HCT116 (cell line): ENCODE data around the gene DHDDS. TPM values are rescaled to one million over a fixed set of nuclear protein-coding genes. Genes with fewer than 3 reads are reported as not detected.

Experiments
- ATAC-seq: fragments of 200-7000 bp; cut with Tn5 transposase; 2 replicates; pipeline ENCODE4 v1.9.1; 2020; ENCODE audit warnings: mild to moderate bottlenecking, moderate library complexity
- BruUV-seq: library from RNA; stranded (reverse); fragments of 400-500 nt; replicated peaks from 2 replicates; lab custom pipeline; 2021; lab: Mats Ljungman, UMichigan
- CTCF ChIA-PET: fragments of 300-600 bp; sonication (Branson Sonifier 250); formaldehyde crosslinking; loops from one replicate; lab custom pipeline; 2021; ENCODE audit warnings: antibody characterized with exemption; lab: Charles Lee
- POLR2A ChIA-PET: fragments of 300-600, 350-600 bp; sonication (Branson Sonifier 250); formaldehyde crosslinking; loops from one replicate; lab custom pipeline; 2021; ENCODE audit warnings: antibody characterized with exemption; lab: Charles Lee
- RAD21 ChIA-PET, 2 experiments: fragments of 300-600 bp; sonication (Branson Sonifier 250); formaldehyde crosslinking; loops; one replicate each; lab custom pipeline; 2023; ENCODE audit warnings: low total read pairs in 2 of 2; ENCODE audit not compliant: uncharacterized antibody in 2 of 2, unreplicated experiment in 2 of 2, low non-redundant PET in 1 of 2; lab: Charles Lee
- DNase-seq: peaks from one replicate; pipeline ENCODE4 v3.0.0-alpha.2; 2010; ENCODE audit warnings: low read depth, low spot score
- H2AFZ ChIP-seq: fragments of 200-600 bp; shearing (Covaris generic), sonication (generic); 2 replicates; pipeline ENCODE4 v1.6.1; 2017; ENCODE audit warnings: low read depth, mixed run types, mixed read lengths, antibody characterized with exemption, low read length; ENCODE audit not compliant: poor library complexity, severe bottlenecking
- H3K27ac ChIP-seq: 2 replicates; pipeline ENCODE4 v1.5.1; 2012; ENCODE audit warnings: low read depth, low read length
- H3K27me3 ChIP-seq: fragments of 200-600 bp; sonication (generic); 2 replicates; pipeline ENCODE4 v1.6.1; 2016; ENCODE audit warnings: mixed run types, low read length, mixed read lengths; ENCODE audit not compliant: insufficient read depth
- H3K36me3 ChIP-seq, 2 experiments: fragments of 200-500 bp in 1 of 2; fragments of 200-600 bp in 1 of 2; sonication (Bioruptor generic) in 1 of 2; sonication (generic) in 1 of 2; 2 replicates each; pipeline versions ENCODE4 v1.5.1 to v1.6.1; 2014 to 2016; ENCODE audit warnings: low read length in 2 of 2, inconsistent platforms in 1 of 2, mixed read lengths in 1 of 2, mixed run types in 1 of 2; ENCODE audit not compliant: insufficient read depth in 2 of 2, control insufficient read depth in 1 of 2
- H3K4me1 ChIP-seq, 2 experiments: fragments of 200-600 bp in 1 of 2; sonication (generic) in 1 of 2; 2 replicates each; pipeline versions ENCODE4 v1.5.1 to v1.6.1; 2012 to 2017; ENCODE audit warnings: low read length in 2 of 2, inconsistent platforms in 1 of 2, mild to moderate bottlenecking in 1 of 2, mixed read lengths in 1 of 2, mixed run types in 1 of 2, moderate library complexity in 1 of 2; ENCODE audit not compliant: insufficient read depth in 2 of 2, control insufficient read depth in 1 of 2
- H3K4me2 ChIP-seq: fragments of 200-600 bp; sonication (generic); 2 replicates; pipeline ENCODE4 v1.6.1; 2017; ENCODE audit warnings: mixed run types, low read length, mixed read lengths
- H3K4me3 ChIP-seq, 2 experiments: fragments of 200-600 bp in 1 of 2; sonication (generic) in 1 of 2; replicated peaks in 1 of 2; 2 replicates each; pipeline ENCODE4 v1.5.1; 2011 to 2016; ENCODE audit warnings: low read length in 2 of 2, control low read depth in 1 of 2, low read depth in 1 of 2, mild to moderate bottlenecking in 1 of 2, mixed read lengths in 1 of 2, mixed run types in 1 of 2
- H3K79me2 ChIP-seq: fragments of 200-600 bp; sonication (generic); 2 replicates; pipeline ENCODE4 v1.6.1; 2017; ENCODE audit warnings: mild to moderate bottlenecking, mixed run types, low read length, moderate library complexity, mixed read lengths; ENCODE audit not compliant: insufficient read depth
- H3K9ac ChIP-seq: fragments of 200-600 bp; sonication (generic); 2 replicates; pipeline ENCODE4 v1.6.1; 2016; ENCODE audit warnings: low read length, mixed read lengths
- H3K9me2 ChIP-seq: fragments of 200-600 bp; sonication (generic), shearing (Covaris generic); 2 replicates; pipeline ENCODE4 v1.6.1; 2017; ENCODE audit warnings: mixed run types, mild to moderate bottlenecking, moderate library complexity; ENCODE audit not compliant: insufficient read depth
- H3K9me3 ChIP-seq, 2 experiments: fragments of 200-500 bp in 1 of 2; fragments of 200-600 bp in 1 of 2; sonication (Bioruptor generic) in 1 of 2; sonication (generic) in 1 of 2; 2 replicates each; pipeline ENCODE4 v1.6.1; 2014 to 2017; ENCODE audit warnings: low read length in 2 of 2, mixed read lengths in 2 of 2, inconsistent platforms in 1 of 2, low read depth in 1 of 2, mild to moderate bottlenecking in 1 of 2, mixed run types in 1 of 2, moderate library complexity in 1 of 2; ENCODE audit not compliant: control insufficient read depth in 1 of 2, insufficient read depth in 1 of 2
- H4K20me1 ChIP-seq: fragments of 200-600 bp; sonication (generic), shearing (Covaris generic); 2 replicates; pipeline ENCODE4 v1.6.1; 2017; ENCODE audit warnings: mixed run types, mild to moderate bottlenecking, moderate library complexity; ENCODE audit not compliant: insufficient read depth
- CEBPB ChIP-seq: IDR thresholded peaks from 2 replicates; pipeline ENCODE4 v1.6.1; 2012; ENCODE audit warnings: low read depth
- ELF1 ChIP-seq: IDR thresholded peaks from 2 replicates; pipeline ENCODE4 v1.6.1; 2012; ENCODE audit warnings: low read depth, borderline replicate concordance
- EZH2 ChIP-seq: fragments of 200-600 bp; sonication (generic); IDR thresholded peaks from 2 replicates; pipeline ENCODE4 v1.6.1; 2017; ENCODE audit warnings: antibody characterized with exemption, mixed run types
- EZH2phosphoT487 ChIP-seq: fragments of 200-600 bp; IDR thresholded peaks from 2 replicates; pipeline ENCODE4 v1.6.1; 2018; ENCODE audit warnings: antibody characterized with exemption, borderline replicate concordance
- JUND ChIP-seq: IDR thresholded peaks from 2 replicates; pipeline ENCODE4 v1.6.1; 2012
- POLR2A ChIP-seq: IDR thresholded peaks from 2 replicates; pipeline ENCODE4 v1.7.0; 2011; ENCODE audit warnings: borderline replicate concordance; ENCODE audit not compliant: insufficient read depth, insufficient read length; ENCODE audit errors: extremely low read depth
- POLR2AphosphoS5 ChIP-seq: IDR thresholded peaks from 2 replicates; pipeline ENCODE4 v1.6.1; 2011; ENCODE audit warnings: mild to moderate bottlenecking, low read depth, low read length, moderate library complexity
- SIN3A ChIP-seq: IDR thresholded peaks from 2 replicates; pipeline ENCODE4 v1.6.1; 2012; ENCODE audit warnings: low read depth
- SP1 ChIP-seq: IDR thresholded peaks from 2 replicates; pipeline ENCODE4 v1.6.1; 2012; ENCODE audit warnings: low read depth
- TCF7L2 ChIP-seq: IDR thresholded peaks from 2 replicates; pipeline ENCODE4 v1.7.0; 2011; ENCODE audit warnings: borderline replicate concordance, inconsistent platforms; ENCODE audit not compliant: insufficient read depth, insufficient read length; ENCODE audit errors: extremely low read depth
- YY1 ChIP-seq: IDR thresholded peaks from 2 replicates; pipeline ENCODE4 v1.6.1; 2011; ENCODE audit warnings: low read length, low read depth, moderate library complexity, mild to moderate bottlenecking; ENCODE audit not compliant: insufficient replicate concordance; ENCODE audit errors: extremely low read depth
- ZFX ChIP-seq: fragments of 450-650 bp; IDR thresholded peaks from 2 replicates; pipeline ENCODE4 v1.6.1; 2017
- ZNF274 ChIP-seq: fragments of 200-500 bp; sonication (Bioruptor generic); IDR thresholded peaks from 2 replicates; pipeline ENCODE4 v1.6.1; 2014; ENCODE audit warnings: mild to moderate bottlenecking, low read depth, low read length, inconsistent platforms
- intact Hi-C: fragments of 100-400 bp; cut with micrococcal nuclease; formaldehyde crosslinking; loops from 2 replicates; pipeline ENCODE4 v1.10.0; 2022
- total RNA-seq: library from RNA; stranded (reverse); gene quantifications from one replicate; pipeline ENCODE4 v1.2.1, GENCODE V29; 2021; ENCODE audit not compliant: unreplicated experiment
- TF ChIP-seq, protein P1 (sequence below): IDR thresholded peaks from 2 replicates; pipeline ENCODE4 v1.6.1; 2012; ENCODE audit warnings: low read depth
- TF ChIP-seq, protein P2 (sequence below): IDR thresholded peaks from 2 replicates; pipeline ENCODE4 v1.6.1; 2012
- TF ChIP-seq, protein P3 (sequence below): IDR thresholded peaks from 2 replicates; pipeline ENCODE4 v1.6.1; 2011; ENCODE audit warnings: mild to moderate bottlenecking, low read length, moderate library complexity; ENCODE audit not compliant: insufficient replicate concordance; ENCODE audit errors: extremely low read depth

The DHDDS gene
- total RNA-seq, 1 experiment from 2014 or later: 46.0 TPM

DNA sequence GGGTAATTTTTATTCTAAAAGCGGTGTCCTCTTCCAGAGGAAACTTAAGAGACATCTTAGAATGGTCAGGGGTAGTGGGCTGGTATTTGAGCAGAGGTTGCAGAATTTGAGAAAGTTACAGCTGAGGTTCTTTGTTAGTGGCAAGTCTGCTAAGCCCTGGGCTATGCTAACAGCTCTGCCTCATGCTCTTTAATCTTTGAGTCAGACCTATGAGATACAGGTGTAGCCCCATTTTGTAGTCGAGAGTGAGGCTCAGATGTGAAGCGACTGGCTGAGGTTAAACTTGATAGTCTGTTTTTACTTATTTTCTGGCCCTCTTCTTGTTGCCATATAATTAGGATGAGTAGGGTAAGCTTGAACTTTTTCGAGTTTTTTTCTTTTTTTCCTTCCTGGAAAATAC, 44.8 kb downstream of the DHDDS start:
- no peak for ATAC-seq
- CTCF ChIA-PET: no interaction called here
- intact Hi-C loops: no loop called here
- H2AFZ ChIP-seq: no peak overlapping the region
- TF ChIP-seq SP1: no peak
- TF ChIP-seq, protein P1, sequence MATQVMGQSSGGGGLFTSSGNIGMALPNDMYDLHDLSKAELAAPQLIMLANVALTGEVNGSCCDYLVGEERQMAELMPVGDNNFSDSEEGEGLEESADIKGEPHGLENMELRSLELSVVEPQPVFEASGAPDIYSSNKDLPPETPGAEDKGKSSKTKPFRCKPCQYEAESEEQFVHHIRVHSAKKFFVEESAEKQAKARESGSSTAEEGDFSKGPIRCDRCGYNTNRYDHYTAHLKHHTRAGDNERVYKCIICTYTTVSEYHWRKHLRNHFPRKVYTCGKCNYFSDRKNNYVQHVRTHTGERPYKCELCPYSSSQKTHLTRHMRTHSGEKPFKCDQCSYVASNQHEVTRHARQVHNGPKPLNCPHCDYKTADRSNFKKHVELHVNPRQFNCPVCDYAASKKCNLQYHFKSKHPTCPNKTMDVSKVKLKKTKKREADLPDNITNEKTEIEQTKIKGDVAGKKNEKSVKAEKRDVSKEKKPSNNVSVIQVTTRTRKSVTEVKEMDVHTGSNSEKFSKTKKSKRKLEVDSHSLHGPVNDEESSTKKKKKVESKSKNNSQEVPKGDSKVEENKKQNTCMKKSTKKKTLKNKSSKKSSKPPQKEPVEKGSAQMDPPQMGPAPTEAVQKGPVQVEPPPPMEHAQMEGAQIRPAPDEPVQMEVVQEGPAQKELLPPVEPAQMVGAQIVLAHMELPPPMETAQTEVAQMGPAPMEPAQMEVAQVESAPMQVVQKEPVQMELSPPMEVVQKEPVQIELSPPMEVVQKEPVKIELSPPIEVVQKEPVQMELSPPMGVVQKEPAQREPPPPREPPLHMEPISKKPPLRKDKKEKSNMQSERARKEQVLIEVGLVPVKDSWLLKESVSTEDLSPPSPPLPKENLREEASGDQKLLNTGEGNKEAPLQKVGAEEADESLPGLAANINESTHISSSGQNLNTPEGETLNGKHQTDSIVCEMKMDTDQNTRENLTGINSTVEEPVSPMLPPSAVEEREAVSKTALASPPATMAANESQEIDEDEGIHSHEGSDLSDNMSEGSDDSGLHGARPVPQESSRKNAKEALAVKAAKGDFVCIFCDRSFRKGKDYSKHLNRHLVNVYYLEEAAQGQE: no peak
- TF ChIP-seq ZFX: no peak
- TF ChIP-seq SIN3A: no peak
- TF ChIP-seq ZNF274: no peak
- TF ChIP-seq, protein P2, sequence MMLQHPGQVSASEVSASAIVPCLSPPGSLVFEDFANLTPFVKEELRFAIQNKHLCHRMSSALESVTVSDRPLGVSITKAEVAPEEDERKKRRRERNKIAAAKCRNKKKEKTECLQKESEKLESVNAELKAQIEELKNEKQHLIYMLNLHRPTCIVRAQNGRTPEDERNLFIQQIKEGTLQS: no peak
- no peak for TF ChIP-seq POLR2A
- TF ChIP-seq CEBPB: no peak
- no peak for TF ChIP-seq YY1
- no peak for TF ChIP-seq ELF1
- TF ChIP-seq EZH2: no peak
- TF ChIP-seq, protein P3, sequence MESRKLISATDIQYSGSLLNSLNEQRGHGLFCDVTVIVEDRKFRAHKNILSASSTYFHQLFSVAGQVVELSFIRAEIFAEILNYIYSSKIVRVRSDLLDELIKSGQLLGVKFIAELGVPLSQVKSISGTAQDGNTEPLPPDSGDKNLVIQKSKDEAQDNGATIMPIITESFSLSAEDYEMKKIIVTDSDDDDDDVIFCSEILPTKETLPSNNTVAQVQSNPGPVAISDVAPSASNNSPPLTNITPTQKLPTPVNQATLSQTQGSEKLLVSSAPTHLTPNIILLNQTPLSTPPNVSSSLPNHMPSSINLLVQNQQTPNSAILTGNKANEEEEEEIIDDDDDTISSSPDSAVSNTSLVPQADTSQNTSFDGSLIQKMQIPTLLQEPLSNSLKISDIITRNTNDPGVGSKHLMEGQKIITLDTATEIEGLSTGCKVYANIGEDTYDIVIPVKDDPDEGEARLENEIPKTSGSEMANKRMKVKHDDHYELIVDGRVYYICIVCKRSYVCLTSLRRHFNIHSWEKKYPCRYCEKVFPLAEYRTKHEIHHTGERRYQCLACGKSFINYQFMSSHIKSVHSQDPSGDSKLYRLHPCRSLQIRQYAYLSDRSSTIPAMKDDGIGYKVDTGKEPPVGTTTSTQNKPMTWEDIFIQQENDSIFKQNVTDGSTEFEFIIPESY: no peak
- TF ChIP-seq JUND: no peak
- TF ChIP-seq POLR2AphosphoS5: no peak; the same call in 1 of the 2 replicates
- TF ChIP-seq TCF7L2: no peak
- TF ChIP-seq EZH2phosphoT487: no peak
- TF ChIP-seq, all 23 proteins: peak for 0
- Histone ChIP-seq H3K27me3 (no peaks in the 10 kb centered on the region), H3K79me2 (peaks cover 23% of the 10 kb centered on the region), H3K4me2 (no peak overlapping the region), H3K27ac (no peak overlapping the region), H4K20me1 (peaks cover 20% of the 10 kb centered on the region; the same call in 1 of the 2 replicates), H3K9me2 (no peaks in the 10 kb centered on the region), H3K36me3 (peaks cover 25 to 34% of the 10 kb centered on the region in 2 experiments), H3K9ac (no peak overlapping the region), H3K9me3 (no peaks in the 10 kb centered on the region), H3K4me3 (no peak overlapping the region), H3K4me1 (peaks cover 7 to 13% of the 10 kb centered on the region in 2 experiments)
- ChIA-PET RAD21 (no interaction called here), POLR2A (no interaction called here)
- no TSS peak for BruUV-seq
- no peak for DNase-seq
